HEK293T (cell line): ENCODE measurements around the gene RBBP8.

Source experiments
- CTCF ChIA-PET: fragments of 350-600 bp; formaldehyde crosslinking; extraction: SDS; loops from one replicate; lab custom pipeline; 2021; ENCODE audit warnings: antibody characterized with exemption, inconsistent platforms; lab: Yijun Ruan, JAX
- POLR2A ChIA-PET: fragments of 350-600 bp; formaldehyde crosslinking; extraction: SDS; loops from one replicate; lab custom pipeline; 2020; ENCODE audit warnings: antibody characterized with exemption, inconsistent platforms; lab: Yijun Ruan, JAX
- DNase-seq: peaks from one replicate; pipeline ENCODE4 v3.0.0; 2012; ENCODE audit warnings: mixed read lengths; ENCODE audit errors: extremely low spot score
- ARNT ChIP-seq: fragments of 450-650 bp; IDR thresholded peaks from 2 replicates; pipeline ENCODE4 v1.6.1; 2017; ENCODE audit warnings: mild to moderate bottlenecking
- BHLHE40 ChIP-seq: fragments of 450-650 bp; IDR thresholded peaks from 2 replicates; pipeline ENCODE4 v1.6.1; 2016; ENCODE audit warnings: mild to moderate bottlenecking, moderate library complexity, borderline replicate concordance
- CTBP1 ChIP-seq: fragments of 450-650 bp; IDR thresholded peaks from 2 replicates; pipeline ENCODE4 v1.6.1; 2016; ENCODE audit warnings: borderline replicate concordance
- ELF4 ChIP-seq: fragments of 450-650 bp; IDR thresholded peaks from 2 replicates; pipeline ENCODE4 v1.6.1; 2017; ENCODE audit warnings: antibody characterized with exemption
- FOXA1 ChIP-seq: fragments of 450-650 bp; IDR thresholded peaks from 2 replicates; pipeline ENCODE4 v1.6.1; 2016; ENCODE audit warnings: mild to moderate bottlenecking
- FOXK2 ChIP-seq: fragments of 450-650 bp; IDR thresholded peaks from 2 replicates; pipeline ENCODE4 v1.6.1; 2016; ENCODE audit warnings: mild to moderate bottlenecking
- FOXM1 ChIP-seq: fragments of 450-650 bp; IDR thresholded peaks from 2 replicates; pipeline ENCODE4 v1.6.1; 2017; ENCODE audit warnings: mild to moderate bottlenecking, borderline replicate concordance
- HDGF ChIP-seq: fragments of 450-650 bp; IDR thresholded peaks from 2 replicates; pipeline ENCODE4 v1.6.1; 2017; ENCODE audit warnings: antibody characterized with exemption, borderline replicate concordance
- LEF1 ChIP-seq: fragments of 450-650 bp; IDR thresholded peaks from 2 replicates; pipeline ENCODE4 v1.6.1; 2017; ENCODE audit warnings: mild to moderate bottlenecking, borderline replicate concordance
- NFRKB ChIP-seq: fragments of 450-650 bp; IDR thresholded peaks from 2 replicates; pipeline ENCODE4 v1.6.1; 2016; ENCODE audit warnings: mild to moderate bottlenecking, moderate library complexity
- PKNOX1 ChIP-seq: fragments of 450-650 bp; IDR thresholded peaks from 2 replicates; pipeline ENCODE4 v1.6.1; 2016
- SP1 ChIP-seq: fragments of 450-650 bp; IDR thresholded peaks from 2 replicates; pipeline ENCODE4 v1.6.1; 2017
- SUZ12 ChIP-seq: fragments of 450-650 bp; IDR thresholded peaks from 2 replicates; pipeline ENCODE4 v1.6.1; 2016; ENCODE audit warnings: mild to moderate bottlenecking
- TARDBP ChIP-seq: fragments of 450-650 bp; IDR thresholded peaks from 2 replicates; pipeline ENCODE4 v1.6.1; 2016
- ZNF384 ChIP-seq: fragments of 450-650 bp; IDR thresholded peaks from 2 replicates; pipeline ENCODE4 v1.6.1; 2016

The RBBP8 gene

GRCh38 chr18:23069898-23070297 is 136.8 kb downstream of the RBBP8 start:
- TF ChIP-seq HDGF (no peak), LEF1 (no peak), CTBP1 (no peak), ELF4 (no peak), SP1 (no peak), SUZ12 (no peak), TARDBP (no peak), PKNOX1 (no peak)
- no peak for DNase-seq
- ChIA-PET CTCF (interaction anchor here (0.8 kb wide), 1 partner anchor 9 kb away, joined by 3 read pairs; no protein-coding TSS in a partner anchor), POLR2A (no interaction called here)

GRCh38 chr18:23071285-23071684 is 138.2 kb downstream of the RBBP8 start:
- ChIA-PET POLR2A (no interaction called here), CTCF (interaction anchor here (1.0 kb wide), 1 partner anchor 47 kb away, joined by 3 read pairs; no protein-coding TSS in a partner anchor)
- TF ChIP-seq CTBP1 (no peak), FOXM1 (no peak), SP1 (no peak)
- no peak for DNase-seq

- ChIA-PET POLR2A (no interaction called here), CTCF (no interaction called here)
- no peak for DNase-seq
- no peak for TF ChIP-seq ELF4
- no peak for TF ChIP-seq SP1
Observed at GRCh38 chr18:23072079-23072478, 139.0 kb downstream of the RBBP8 start.

- ChIA-PET CTCF (no interaction called here), POLR2A (no interaction called here)
- no peak for TF ChIP-seq ZNF384
- no peak for TF ChIP-seq SUZ12
- TF ChIP-seq FOXK2, result no peak
- TF ChIP-seq SP1, result no peak
- no peak for TF ChIP-seq LEF1
- TF ChIP-seq ARNT, result no peak
- no peak for TF ChIP-seq PKNOX1
- TF ChIP-seq TARDBP, result no peak
- no peak for TF ChIP-seq FOXA1
- TF ChIP-seq FOXM1, result no peak
- TF ChIP-seq CTBP1, result no peak
- no peak for TF ChIP-seq ELF4
- TF ChIP-seq NFRKB, result no peak
- TF ChIP-seq BHLHE40, result no peak
- DNase-seq, result no peak
Observed at GRCh38 chr18:23073996-23074606, 141.0 kb downstream of the RBBP8 start.
